ENCODE data around the gene ADH1C.
"Not testable (repeated sequence)": the region's sequence is repeated elsewhere in the genome, so short reads cannot be mapped to it uniquely, and the experiment has no call there.

ADH1C gene

GRCh38 chr4:99357948-99358347 lies 5.4 kb upstream of the ADH1C start:
- no peak for DNase-seq (ENCODE audit: low read depth)

GRCh38 chr4:99356992-99357391 lies 4.4 kb upstream of the ADH1C start:
- DNase-seq (ENCODE audit: low read depth) = no peak

- not testable (repeated sequence) for DNase-seq (ENCODE audit: low read depth)
Observed at GRCh38 chr4:99356149-99356548, 3.6 kb upstream of the ADH1C start.

GRCh38 chr4:99351487-99351886 lies 1.1 kb downstream of the ADH1C start:
- DNase-seq (ENCODE audit: low read depth) = no peak

GRCh38 chr4:99349338-99349737 lies 3.2 kb downstream of the ADH1C start:
- no peak for DNase-seq (ENCODE audit: low read depth)

GRCh38 chr4:99342624-99343023 lies 9.9 kb downstream of the ADH1C start:
- not testable (repeated sequence) for DNase-seq (ENCODE audit: low read depth)

GRCh38 chr4:99341426-99341825 lies 11.1 kb downstream of the ADH1C start:
- no peak for DNase-seq (ENCODE audit: low read depth)

GRCh38 chr4:99339172-99339571 lies 13.4 kb downstream of the ADH1C start:
- DNase-seq (ENCODE audit: low read depth) = no peak

- no peak for DNase-seq (ENCODE audit: low read depth)
Observed at GRCh38 chr4:99336553-99336952, 16.0 kb downstream of the ADH1C start.

GRCh38 chr4:99334880-99335279 lies 17.7 kb downstream of the ADH1C start:
- no peak for DNase-seq (ENCODE audit: low read depth)

GRCh38 chr4:99330648-99331047 lies 21.9 kb downstream of the ADH1C start:
- DNase-seq (ENCODE audit: low read depth) = no peak

GRCh38 chr4:99329876-99330275 lies 22.7 kb downstream of the ADH1C start:
- DNase-seq (ENCODE audit: low read depth) = no peak

GRCh38 chr4:99324979-99325378 lies 27.6 kb downstream of the ADH1C start:
- no peak for DNase-seq (ENCODE audit: low read depth)

- DNase-seq (ENCODE audit: low read depth) = no peak
Observed at GRCh38 chr4:99324361-99324760, 28.2 kb downstream of the ADH1C start.

- DNase-seq (ENCODE audit: low read depth) = no peak
Observed at GRCh38 chr4:99323756-99324155, 28.8 kb downstream of the ADH1C start.

- DNase-seq (ENCODE audit: low read depth) = no peak
Observed at GRCh38 chr4:99321241-99322191, 31.0 kb downstream of the ADH1C start, which contains the start of gene ADH1B. ADH1B (minus strand) TSS chr4:99321401; CDS start chr4:99321331, 70 bp downstream.

GRCh38 chr4:99317811-99318210 lies 34.7 kb downstream of the ADH1C start:
- not testable (repeated sequence) for DNase-seq (ENCODE audit: low read depth)

- no peak for DNase-seq (ENCODE audit: low read depth)
Observed at GRCh38 chr4:99317354-99317753, 35.2 kb downstream of the ADH1C start.

- DNase-seq (ENCODE audit: low read depth) = no peak
Observed at GRCh38 chr4:99315839-99316238, 36.7 kb downstream of the ADH1C start.

GRCh38 chr4:99314211-99314610 lies 38.3 kb downstream of the ADH1C start:
- DNase-seq (ENCODE audit: low read depth) = no peak

GRCh38 chr4:99310389-99310788 lies 42.2 kb downstream of the ADH1C start:
- no peak for DNase-seq (ENCODE audit: low read depth)

- no peak for DNase-seq (ENCODE audit: low read depth)
Observed at GRCh38 chr4:99305638-99306400, 46.7 kb downstream of the ADH1C start.

Measured in T follicular helper cell (primary cell).